K562 (cell line): ENCODE results near the gene EPHA4. TPM values are rescaled to one million over a fixed set of nuclear protein-coding genes. Genes with fewer than 3 reads are reported as not detected.

Source experiments
- ATAC-seq: fragments of 200-7000 bp; cut with Tn5 transposase; 3 replicates; pipeline ENCODE4 v1.9.1; 2020; ENCODE audit warnings: moderate library complexity
- BruUV-seq: library from RNA; stranded (reverse); fragments of 400-500 nt; replicated peaks from 2 replicates; lab custom pipeline; 2021; lab: Mats Ljungman, UMichigan
- CTCF ChIA-PET: fragments of 300-600 bp; formaldehyde crosslinking; extraction: SDS; loops from one replicate; lab custom pipeline; 2021; ENCODE audit warnings: low intra/inter-chr PET ratio; lab: Yijun Ruan, JAX
- POLR2A ChIA-PET: fragments of 300-600, 350-650 bp; sonication (Branson Sonifier 250); formaldehyde crosslinking; extraction: SDS; loops from one replicate; lab custom pipeline; 2021; ENCODE audit warnings: antibody characterized with exemption, inconsistent platforms; lab: Yijun Ruan, JAX
- DNase-seq, 4 experiments: peaks; one replicate each; pipeline versions ENCODE4 v3.0.0 to v3.0.0-alpha.2; 2011 to 2018; ENCODE audit warnings: low spot score in 3 of 4, mixed read lengths in 3 of 4; ENCODE audit errors: extremely low read depth in 1 of 4
- FAIRE-seq: peaks from 2 replicates; lab custom pipeline; 2011; peaks lifted over from hg19 to GRCh38; lab: Jason Lieb, UNC
- H2AFZ ChIP-seq: 2 replicates; pipeline ENCODE4 v1.6.0; 2011; ENCODE audit warnings: low read depth, low read length, control low read depth, inconsistent platforms
- H3K27ac ChIP-seq: fragments of 200-600 bp; 3 replicates; pipeline ENCODE4 v1.8.0; 2011; ENCODE audit warnings: low read depth, mild to moderate bottlenecking, control low read depth, inconsistent platforms, low read length, moderate library complexity, mixed read lengths; ENCODE audit errors: extremely low read depth
- H3K27me3 ChIP-seq, 2 experiments: fragments of 300-600 bp in 1 of 2; 2 replicates in 1 of 2; 3 replicates in 1 of 2; pipeline versions ENCODE4 v1.6.0 to v1.8.0; 2011; ENCODE audit warnings: inconsistent platforms in 2 of 2, low read length in 2 of 2, mild to moderate bottlenecking in 1 of 2, mixed read lengths in 1 of 2, moderate library complexity in 1 of 2; ENCODE audit not compliant: control insufficient read depth in 2 of 2, insufficient read depth in 2 of 2
- H3K36me3 ChIP-seq: fragments of 300-600 bp; 3 replicates; pipeline ENCODE4 v1.8.0; 2011; ENCODE audit warnings: mild to moderate bottlenecking, low read length, inconsistent platforms; ENCODE audit not compliant: control insufficient read depth, insufficient read depth
- H3K4me1 ChIP-seq, 2 experiments: fragments of 200-600 bp in 1 of 2; replicated peaks in 1 of 2; 2 replicates in 1 of 2; 3 replicates in 1 of 2; pipeline versions ENCODE4 v1.5.1 to v1.8.0; 2011; ENCODE audit warnings: inconsistent platforms in 2 of 2, low read length in 2 of 2, mild to moderate bottlenecking in 1 of 2, mixed read lengths in 1 of 2, moderate library complexity in 1 of 2; ENCODE audit not compliant: control insufficient read depth in 2 of 2, insufficient read depth in 2 of 2
- H3K4me2 ChIP-seq: 2 replicates; pipeline ENCODE4 v1.6.1; 2011; ENCODE audit warnings: low read length, control low read depth, inconsistent platforms, mixed read lengths; ENCODE audit not compliant: insufficient read depth
- H3K4me3 ChIP-seq: fragments of 200-600 bp; sonication (generic), shearing (Covaris generic); 2 replicates; pipeline ENCODE4 v1.5.1; 2016; ENCODE audit warnings: control low read depth, inconsistent platforms
- H3K79me2 ChIP-seq: fragments of 200-600 bp; 3 replicates; pipeline ENCODE4 v1.8.0; 2011; ENCODE audit warnings: low read length, inconsistent platforms; ENCODE audit not compliant: control insufficient read depth, insufficient read depth
- H3K9ac ChIP-seq, 2 experiments: 2 replicates each; pipeline versions ENCODE4 v1.6.0 to v1.6.1; 2011; ENCODE audit warnings: low read depth in 2 of 2, low read length in 2 of 2, control low read depth in 1 of 2, inconsistent platforms in 1 of 2, mild to moderate bottlenecking in 1 of 2, mixed read lengths in 1 of 2; ENCODE audit not compliant: insufficient read depth in 1 of 2
- H3K9me1 ChIP-seq: one replicate; pipeline ENCODE4 v1.6.0; 2011; ENCODE audit warnings: inconsistent platforms, mild to moderate bottlenecking, low read length, moderate library complexity; ENCODE audit not compliant: control insufficient read depth, insufficient read depth
- H3K9me3 ChIP-seq: replicated peaks from 2 replicates; pipeline ENCODE4 v1.5.1; 2011; ENCODE audit warnings: low read depth, low read length, inconsistent platforms; ENCODE audit not compliant: control insufficient read depth, insufficient read depth
- H4K20me1 ChIP-seq: replicated peaks from 2 replicates; pipeline ENCODE4 v1.6.1; 2011; ENCODE audit warnings: low read length, inconsistent platforms, mixed read lengths; ENCODE audit not compliant: control insufficient read depth, insufficient read depth
- CHD2 ChIP-seq: IDR thresholded peaks from 2 replicates; pipeline ENCODE4 v1.6.1; 2011; ENCODE audit warnings: low read depth, low read length
- DIDO1 ChIP-seq: fragments of 450-650 bp; IDR thresholded peaks from 2 replicates; pipeline ENCODE4 v1.6.1; 2016; ENCODE audit warnings: low read depth, missing biosample characterization, missing genetic modification characterization
- E2F1 ChIP-seq: sonication (generic); formaldehyde crosslinking; IDR thresholded peaks from 2 replicates; pipeline ENCODE4 v1.8.1; 2023; ENCODE audit warnings: mild to moderate bottlenecking, missing genetic modification reagents, moderate library complexity
- MED1 ChIP-seq: sonication (generic); formaldehyde crosslinking; IDR thresholded peaks from 2 replicates; pipeline ENCODE4 v1.8.1; 2023; ENCODE audit warnings: missing genetic modification reagents, borderline replicate concordance
- PKNOX1 ChIP-seq: fragments of 450-650 bp; IDR thresholded peaks from 2 replicates; pipeline ENCODE4 v1.6.1; 2016
- SRSF9 ChIP-seq: fragments of 200-400 bp; formaldehyde crosslinking; IDR thresholded peaks from 2 replicates; pipeline ENCODE4 v1.6.1; 2017; ENCODE audit warnings: low read depth, low read length, borderline replicate concordance
- THRB ChIP-seq: fragments of 450-650 bp; formaldehyde crosslinking; conservative IDR thresholded peaks from 2 replicates; pipeline ENCODE4 v1.4.0; 2022; ENCODE audit warnings: mild to moderate bottlenecking, missing genetic modification characterization
- WHSC1 ChIP-seq: IDR thresholded peaks from one replicate; pipeline ENCODE4 v1.6.1; 2012; ENCODE audit warnings: low read length, control low read depth, inconsistent platforms
- ZNF445 ChIP-seq: fragments of 250-450 bp; sonication (Bioruptor Pico); IDR thresholded peaks from 2 replicates; pipeline ENCODE4 v1.4.0; 2020; ENCODE audit warnings: low read depth, mild to moderate bottlenecking, moderate library complexity
- ZNF717 ChIP-seq: fragments of 250-450 bp; sonication (Bioruptor Pico); IDR thresholded peaks from 2 replicates; pipeline ENCODE4 v1.5.0; 2021
- WGBS: fragments of 100-300 bp; shearing (Covaris generic); methylation state at CpG from one replicate; pipeline ENCODE4 v1.1.6; 2016; ENCODE audit warnings: low coverage, mixed read lengths; ENCODE audit not compliant: insufficient coverage; ENCODE audit errors: missing lambda C conversion rate; 5-methylcytosine and 5-hydroxymethylcytosine counted together
- in situ Hi-C: fragments of 300-500 bp; cut with MboI; formaldehyde crosslinking; loops from 4 replicates; pipeline ENCODE4 v1.15.0; 2018; ENCODE audit warnings: inconsistent platforms, mixed read lengths
- intact Hi-C: fragments of 100-400 bp; cut with micrococcal nuclease; formaldehyde crosslinking; loops from 2 replicates; pipeline ENCODE4 v1.14.2; 2022
- polyA plus RNA-seq, 8 experiments: library from polyadenylated mRNA; depleted of rRNA in 4 of 8; stranded (reverse) in 5 of 8; unstranded in 3 of 8; fragments of >200 nt; fragmentation: Nextera tagmentation in 2 of 8; fragmentation: Illumina TruSeq in 1 of 8; extraction: Ambion mirVana in 2 of 8; extraction: Trizol in 1 of 8; gene quantifications; 2 replicates each; pipeline versions ENCODE4 v1.2.1 to v1.2.3, GENCODE V29; 2011 to 2014; ENCODE audit warnings: inconsistent platforms in 1 of 8, missing spikeins in 1 of 8
- total RNA-seq, 7 experiments: library from RNA; depleted of rRNA in 6 of 7; stranded (reverse); fragments of >200 nt in 6 of 7; fragmentation: Illumina TruSeq in 2 of 7; extraction: Trizol in 2 of 7; gene quantifications; 2 replicates each; pipeline versions ENCODE4 v1.2.1 to v1.2.3, GENCODE V29; 2011 to 2021; ENCODE audit warnings: low replicate concordance in 1 of 7

EPHA4 gene
- total and polyA plus RNA-seq, 9 of the 15 experiments (the other 6 are each of a cell fraction or from before 2014, with no cell fraction given): 0.07 to 0.09 (median 0.07) TPM; not detected in 6

- ATAC-seq (no peak), FAIRE-seq (no peak), DNase-seq (no peak)
- intact Hi-C loops (no loop called here), in situ Hi-C loops (no loop called here)
- no peak overlapping the region for H3K9ac ChIP-seq
- TF ChIP-seq MED1 (no peak), PKNOX1 (no peak), CHD2 (no peak), ZNF717 (CRISPR knock-in tag) (no peak), THRB (CRISPR knock-in tag) (no peak), E2F1 (CRISPR knock-in tag) (no peak), WHSC1 (no peak), DIDO1 (tag) (no peak), SRSF9 (no peak), ZNF445 (CRISPR knock-in tag) (no peak)
- no peaks in the 10 kb centered on the region for H3K36me3 ChIP-seq
- no peaks in the 10 kb centered on the region for H3K9me1 ChIP-seq
- no peak overlapping the region for H2AFZ ChIP-seq
- no peak overlapping the region for H3K4me2 ChIP-seq
- ChIA-PET POLR2A (no interaction called here), CTCF (no interaction called here)
- BruUV-seq: no TSS peak
- no peaks in the 10 kb centered on the region for H3K9me3 ChIP-seq
- no peaks in the 10 kb centered on the region for H3K4me1 ChIP-seq
- no peaks in the 10 kb centered on the region for H4K20me1 ChIP-seq
- no peaks in the 10 kb centered on the region for H3K27me3 ChIP-seq
- H3K79me2 ChIP-seq: no peaks in the 10 kb centered on the region
- H3K4me3 ChIP-seq: no peak overlapping the region
- 4% methylated on average over 6 of the region's 6 CpGs for WGBS
- no peak overlapping the region for H3K27ac ChIP-seq
Measured at GRCh38 chr2:221370857-221371211, 201.3 kb downstream of the EPHA4 start.
